Nephron (organoid): ENCODE measurements around the gene FMR1.

ENCODE experiments used
- H3K27ac Mint-ChIP-seq, 3 experiments: 2 replicates each; pipeline ENCODE4 v1.8.0; 2020; ENCODE audit warnings: mixed read lengths in 3 of 3, mild to moderate bottlenecking in 2 of 3, moderate library complexity in 1 of 3
- H3K27me3 Mint-ChIP-seq: 2 replicates; pipeline ENCODE4 v1.8.0; 2021; ENCODE audit warnings: low read depth, mild to moderate bottlenecking, moderate library complexity, mixed read lengths
- H3K36me3 Mint-ChIP-seq: 2 replicates; pipeline ENCODE4 v1.8.0; 2020; ENCODE audit warnings: low read depth, mixed read lengths
- H3K4me1 Mint-ChIP-seq: 2 replicates; pipeline ENCODE4 v1.8.0; 2020; ENCODE audit warnings: mixed read lengths
- H3K4me3 Mint-ChIP-seq, 3 experiments: 2 replicates each; pipeline ENCODE4 v1.8.0; 2020; ENCODE audit warnings: mild to moderate bottlenecking in 3 of 3, mixed read lengths in 3 of 3, moderate library complexity in 2 of 3
- H3K9me3 Mint-ChIP-seq: 2 replicates; pipeline ENCODE4 v1.8.0; 2020; ENCODE audit warnings: mixed read lengths
- TF ChIP-seq, protein P1 (sequence below), 3 experiments: fragments of 200-600 bp; sonication (generic); IDR thresholded peaks; one replicate each; pipeline ENCODE4 v1.5.0; 2021; ENCODE audit warnings: antibody characterized with exemption in 3 of 3; ENCODE audit not compliant: unreplicated experiment in 3 of 3

Gene FMR1

DNA sequence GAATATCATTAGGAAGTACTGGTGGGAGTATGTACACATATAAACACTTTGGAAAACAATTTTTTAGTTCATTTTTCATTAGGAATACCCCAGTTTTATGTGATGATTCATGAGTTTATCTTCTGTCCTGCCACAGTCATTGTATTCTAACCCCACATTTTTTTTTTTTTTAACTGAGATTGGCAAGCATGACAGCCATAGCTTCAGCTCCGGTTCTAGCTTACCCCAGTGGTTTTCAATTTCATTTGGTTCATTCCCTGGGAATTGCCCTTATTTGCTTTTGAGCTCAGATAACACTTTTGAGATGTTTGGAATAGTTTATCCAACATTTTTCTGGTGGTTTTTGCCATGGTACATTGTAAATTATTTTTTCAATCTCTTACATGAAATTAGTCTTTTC, 21.0 kb upstream of the FMR1 start:
- H3K36me3 Mint-ChIP-seq: no peaks in the 10 kb centered on the region
- no peak overlapping the region for H3K27ac Mint-ChIP-seq
- TF ChIP-seq, protein P1, sequence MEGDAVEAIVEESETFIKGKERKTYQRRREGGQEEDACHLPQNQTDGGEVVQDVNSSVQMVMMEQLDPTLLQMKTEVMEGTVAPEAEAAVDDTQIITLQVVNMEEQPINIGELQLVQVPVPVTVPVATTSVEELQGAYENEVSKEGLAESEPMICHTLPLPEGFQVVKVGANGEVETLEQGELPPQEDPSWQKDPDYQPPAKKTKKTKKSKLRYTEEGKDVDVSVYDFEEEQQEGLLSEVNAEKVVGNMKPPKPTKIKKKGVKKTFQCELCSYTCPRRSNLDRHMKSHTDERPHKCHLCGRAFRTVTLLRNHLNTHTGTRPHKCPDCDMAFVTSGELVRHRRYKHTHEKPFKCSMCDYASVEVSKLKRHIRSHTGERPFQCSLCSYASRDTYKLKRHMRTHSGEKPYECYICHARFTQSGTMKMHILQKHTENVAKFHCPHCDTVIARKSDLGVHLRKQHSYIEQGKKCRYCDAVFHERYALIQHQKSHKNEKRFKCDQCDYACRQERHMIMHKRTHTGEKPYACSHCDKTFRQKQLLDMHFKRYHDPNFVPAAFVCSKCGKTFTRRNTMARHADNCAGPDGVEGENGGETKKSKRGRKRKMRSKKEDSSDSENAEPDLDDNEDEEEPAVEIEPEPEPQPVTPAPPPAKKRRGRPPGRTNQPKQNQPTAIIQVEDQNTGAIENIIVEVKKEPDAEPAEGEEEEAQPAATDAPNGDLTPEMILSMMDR (IDR thresholded peaks at IDR 0.05; ENCODE audit: unreplicated experiment in 3 of 3): no peak
- no peak overlapping the region for H3K4me3 Mint-ChIP-seq
- peaks cover 27% of the 10 kb centered on the region for H3K4me1 Mint-ChIP-seq
- H3K9me3 Mint-ChIP-seq: peaks cover 17% of the 10 kb centered on the region
- no peaks in the 10 kb centered on the region for H3K27me3 Mint-ChIP-seq

DNA sequence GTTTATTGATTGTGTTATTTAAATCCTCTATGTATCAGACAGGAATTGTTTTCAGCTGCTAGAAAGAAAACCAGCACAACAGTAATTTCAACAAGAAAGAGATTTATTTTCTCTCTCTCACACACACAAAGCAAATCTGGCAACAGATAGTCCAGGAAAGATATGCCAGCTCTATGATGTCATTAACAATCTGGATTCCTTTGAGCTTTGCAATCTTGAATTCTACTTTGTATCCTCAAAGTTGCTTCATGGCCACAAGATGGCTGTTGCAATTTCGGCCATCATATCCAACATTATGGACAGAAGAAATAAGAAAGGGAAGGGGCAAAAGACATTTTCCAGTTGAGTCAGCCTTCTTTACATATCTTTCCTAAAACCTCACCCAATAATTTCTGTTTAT, 19.8 kb upstream of the FMR1 start:
- H3K36me3 Mint-ChIP-seq: no peaks in the 10 kb centered on the region
- H3K27ac Mint-ChIP-seq: peak overlapping the region in 1 of 3 experiments; percentile 13
- H3K9me3 Mint-ChIP-seq: peaks cover 15% of the 10 kb centered on the region
- no peaks in the 10 kb centered on the region for H3K27me3 Mint-ChIP-seq
- H3K4me1 Mint-ChIP-seq: peaks cover 27% of the 10 kb centered on the region
- TF ChIP-seq, protein P1 (IDR thresholded peaks at IDR 0.05; ENCODE audit: unreplicated experiment in 3 of 3): no peak
- H3K4me3 Mint-ChIP-seq: no peak overlapping the region

DNA sequence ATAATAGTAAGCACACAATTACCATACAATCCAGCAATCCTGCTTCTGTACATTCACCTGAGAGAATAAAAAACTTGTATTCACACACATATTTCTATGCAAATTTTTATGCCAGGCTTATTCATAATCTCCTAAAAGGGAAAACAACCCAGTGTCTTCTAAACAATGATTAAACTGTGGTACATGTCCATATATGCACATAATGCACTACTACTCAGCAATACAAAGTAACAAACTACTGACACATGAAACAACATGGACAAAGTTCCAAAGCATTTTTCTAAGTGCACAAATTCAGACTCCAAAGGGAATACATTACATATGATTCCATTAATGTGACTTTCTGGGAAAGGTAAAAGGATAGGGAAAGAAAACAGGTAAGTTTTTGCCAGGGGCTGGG, 18.0 kb upstream of the FMR1 start:
- H3K4me1 Mint-ChIP-seq: peaks cover 33% of the 10 kb centered on the region
- no peaks in the 10 kb centered on the region for H3K36me3 Mint-ChIP-seq
- no peak overlapping the region for H3K4me3 Mint-ChIP-seq
- peaks cover 6% of the 10 kb centered on the region for H3K9me3 Mint-ChIP-seq
- H3K27ac Mint-ChIP-seq: peak overlapping the region; percentile 78 to 87 (median 87)
- no peaks in the 10 kb centered on the region for H3K27me3 Mint-ChIP-seq
- TF ChIP-seq, protein P1 (IDR thresholded peaks at IDR 0.05; ENCODE audit: unreplicated experiment in 3 of 3): no peak

DNA sequence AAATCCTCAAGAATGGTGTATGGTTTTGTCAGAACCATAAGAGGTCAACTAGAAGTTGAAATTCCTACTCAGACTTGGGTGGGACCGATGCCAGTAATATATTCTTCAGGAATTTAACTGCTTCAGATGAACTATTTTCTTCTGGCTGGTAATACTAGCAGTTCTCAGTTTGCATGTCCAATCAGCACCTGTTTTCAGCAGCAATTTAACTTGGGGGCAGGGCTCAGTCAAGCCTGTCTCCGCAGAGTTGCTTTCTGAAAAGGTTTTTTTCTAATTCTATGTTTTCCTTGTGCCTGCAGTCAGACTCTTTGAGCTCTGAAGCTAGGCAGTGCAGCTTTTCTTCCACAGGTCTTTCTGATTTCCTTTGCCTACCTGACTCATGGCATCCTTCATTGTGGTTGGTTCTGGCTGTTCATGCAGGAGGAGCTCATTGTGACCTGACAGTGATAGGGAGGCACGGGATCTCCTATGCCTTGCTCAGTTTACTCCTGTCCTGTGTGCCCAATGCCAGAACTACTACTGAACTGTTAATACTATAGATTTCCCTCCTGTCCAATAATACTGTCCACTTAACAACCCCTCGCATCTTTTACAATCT, 17.3 kb upstream of the FMR1 start:
- Mint-ChIP-seq H3K27ac (peak overlapping the region; percentile 78 to 87 (median 87)), H3K4me1 (peaks cover 39% of the 10 kb centered on the region), H3K4me3 (peak overlapping the region in 2 of 3 experiments; percentile 1 to 35), H3K27me3 (no peaks in the 10 kb centered on the region), H3K36me3 (no peaks in the 10 kb centered on the region), H3K9me3 (no peaks in the 10 kb centered on the region)
- TF ChIP-seq, protein P1 (IDR thresholded peaks at IDR 0.05; ENCODE audit: unreplicated experiment in 3 of 3): no peak

DNA sequence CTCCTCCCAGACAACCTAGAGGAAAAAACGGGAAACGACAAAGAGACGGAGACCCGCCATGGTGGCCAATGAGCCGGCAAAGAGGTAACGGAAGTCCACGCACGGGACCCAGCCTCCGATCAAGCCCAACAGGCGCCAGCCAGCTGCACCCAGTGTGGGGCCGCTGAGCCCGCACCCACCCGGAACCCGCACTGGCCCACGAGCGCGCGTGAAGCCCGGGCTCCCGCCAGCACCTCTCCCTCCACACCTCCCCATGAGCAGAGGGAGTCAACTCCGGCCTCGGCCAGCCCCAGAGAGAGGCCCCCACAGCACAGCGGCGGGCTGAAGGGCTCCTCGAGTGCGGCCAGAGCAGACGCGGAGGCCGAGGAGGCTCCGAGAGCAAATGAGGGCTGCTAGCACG, 14.6 kb upstream of the FMR1 start:
- Mint-ChIP-seq H3K27me3 (no peaks in the 10 kb centered on the region), H3K4me1 (peaks cover 53% of the 10 kb centered on the region), H3K36me3 (no peaks in the 10 kb centered on the region), H3K9me3 (no peaks in the 10 kb centered on the region), H3K4me3 (no peak overlapping the region), H3K27ac (no peak overlapping the region)
- TF ChIP-seq, protein P1 (IDR thresholded peaks at IDR 0.05; ENCODE audit: unreplicated experiment in 3 of 3): no peak

DNA sequence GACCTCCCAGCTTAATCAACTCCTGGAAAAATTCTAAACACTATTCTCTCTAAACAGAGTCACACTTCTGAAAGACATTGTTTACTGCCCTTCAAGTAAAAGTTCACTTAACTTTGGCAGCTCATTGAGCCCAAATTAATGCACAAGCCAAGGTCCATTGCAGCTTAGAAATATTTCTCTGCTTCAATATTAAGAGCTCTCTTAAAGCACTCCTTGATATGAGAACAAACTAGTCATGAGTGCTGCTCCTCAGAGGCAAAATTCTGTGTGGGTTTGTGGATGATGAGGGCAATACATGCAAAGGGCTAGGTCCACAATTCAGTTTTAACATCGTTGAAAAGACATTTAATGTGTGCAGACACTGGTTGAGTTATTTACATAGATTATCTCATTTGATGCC, 12.8 kb upstream of the FMR1 start:
- H3K36me3 Mint-ChIP-seq: no peaks in the 10 kb centered on the region
- H3K4me3 Mint-ChIP-seq: no peak overlapping the region
- H3K27me3 Mint-ChIP-seq: no peaks in the 10 kb centered on the region
- no peaks in the 10 kb centered on the region for H3K9me3 Mint-ChIP-seq
- H3K4me1 Mint-ChIP-seq: peaks cover 51% of the 10 kb centered on the region
- TF ChIP-seq, protein P1 (IDR thresholded peaks at IDR 0.05; ENCODE audit: unreplicated experiment in 3 of 3): no peak
- peak overlapping the region; percentile 49 to 69 (median 56) for H3K27ac Mint-ChIP-seq
